OCI-LY7 (cell line): Measurements from ENCODE around the gene B3GALT5. TPM values are rescaled to one million over a fixed set of nuclear protein-coding genes. Genes with fewer than 3 reads are reported as not detected.

Source experiments
- BruUV-seq: library from RNA; stranded (reverse); fragments of 400-500 nt; replicated peaks from 2 replicates; lab custom pipeline; 2021; lab: Mats Ljungman, UMichigan
- CTCF ChIA-PET: fragments of 300-600 bp; sonication (Branson Sonifier 250); formaldehyde crosslinking; loops from one replicate; lab custom pipeline; 2022; ENCODE audit warnings: antibody characterized with exemption; ENCODE audit not compliant: unreplicated experiment; lab: Charles Lee
- POLR2A ChIA-PET: fragments of 300-600 bp; sonication (Branson Sonifier 250); formaldehyde crosslinking; loops from one replicate; lab custom pipeline; 2022; ENCODE audit warnings: antibody characterized with exemption; lab: Charles Lee
- DNase-seq: peaks from one replicate; pipeline ENCODE4 v3.0.0-alpha.2; 2015; ENCODE audit warnings: low spot score
- H2AFZ ChIP-seq: fragments of 200-600 bp; sonication (generic), shearing (Covaris generic); 2 replicates; pipeline ENCODE4 v1.6.1; 2014; ENCODE audit warnings: mild to moderate bottlenecking, antibody characterized with exemption, low read length, moderate library complexity
- H3K27ac ChIP-seq: fragments of 200-600 bp; sonication (generic); 2 replicates; pipeline ENCODE4 v1.5.1; 2014; ENCODE audit warnings: mixed run types, low read depth, mild to moderate bottlenecking, moderate library complexity, low read length, inconsistent platforms; ENCODE audit not compliant: poor library complexity, severe bottlenecking
- H3K36me3 ChIP-seq: fragments of 200-600 bp; sonication (generic); 2 replicates; pipeline ENCODE4 v1.6.1; 2014; ENCODE audit warnings: mild to moderate bottlenecking, antibody characterized with exemption, low read length, moderate library complexity, mixed read lengths; ENCODE audit not compliant: insufficient read depth
- H3K4me1 ChIP-seq: fragments of 200-600 bp; sonication (generic); 2 replicates; pipeline ENCODE4 v1.5.1; 2014; ENCODE audit warnings: mild to moderate bottlenecking, low read length; ENCODE audit not compliant: insufficient read depth, poor library complexity, severe bottlenecking
- H3K4me2 ChIP-seq: fragments of 200-600 bp; sonication (generic); 2 replicates; pipeline ENCODE4 v1.6.1; 2014; ENCODE audit warnings: mild to moderate bottlenecking, low read length
- H3K4me3 ChIP-seq: fragments of 200-600 bp; sonication (generic); 2 replicates; pipeline ENCODE4 v1.5.1; 2014; ENCODE audit warnings: mild to moderate bottlenecking, low read depth, low read length; ENCODE audit not compliant: poor library complexity, severe bottlenecking
- H3K79me2 ChIP-seq: fragments of 200-600 bp; sonication (generic); 2 replicates; pipeline ENCODE4 v1.6.1; 2016; ENCODE audit warnings: low read depth, mild to moderate bottlenecking, low read length, moderate library complexity, mixed read lengths; ENCODE audit not compliant: insufficient read depth
- H3K9me2 ChIP-seq: fragments of 200-600 bp; sonication (generic); 2 replicates; pipeline ENCODE4 v1.6.1; 2016; ENCODE audit warnings: mild to moderate bottlenecking, low read length, mixed read lengths; ENCODE audit not compliant: insufficient read depth
- H3K9me3 ChIP-seq: fragments of 200-600 bp; sonication (generic); 2 replicates; pipeline ENCODE4 v1.6.1; 2014; ENCODE audit warnings: mild to moderate bottlenecking, mixed run types, low read length, mixed read lengths
- H4K20me1 ChIP-seq: fragments of 200-600 bp; sonication (generic); 2 replicates; pipeline ENCODE4 v1.6.1; 2014; ENCODE audit warnings: mild to moderate bottlenecking, antibody characterized with exemption, low read length, moderate library complexity, mixed read lengths; ENCODE audit not compliant: insufficient read depth
- CTCF ChIP-seq: fragments of 200-600 bp; sonication (generic); conservative IDR thresholded peaks from 2 replicates; pipeline ENCODE4 v1.5.1; 2014; ENCODE audit warnings: mild to moderate bottlenecking, antibody characterized with exemption, low read length, moderate library complexity, mixed read lengths
- EZH2phosphoT487 ChIP-seq: fragments of 200-600 bp; sonication (generic); IDR thresholded peaks from 2 replicates; pipeline ENCODE4 v1.6.1; 2018; ENCODE audit warnings: low read depth, borderline replicate concordance, mild to moderate bottlenecking, mixed run types, antibody characterized with exemption, low read length, moderate library complexity, mixed read lengths
- intact Hi-C: fragments of 100-400 bp; cut with micrococcal nuclease; formaldehyde crosslinking; loops from one replicate; pipeline ENCODE4 v1.10.0; 2022; ENCODE audit not compliant: unreplicated experiment
- total RNA-seq, 2 experiments: library from RNA; depleted of rRNA in 1 of 2; stranded (reverse); fragments of >200 nt in 1 of 2; shearing (Covaris generic) in 1 of 2; gene quantifications; 2 replicates each; pipeline ENCODE4 v1.2.3, GENCODE V29; 2014 to 2022

The B3GALT5 gene
- total RNA-seq, 2 experiments from 2014 or later = not detected

- Histone ChIP-seq H3K9me3 (no peaks in the 10 kb centered on the region), H3K79me2 (no peaks in the 10 kb centered on the region), H3K36me3 (no peaks in the 10 kb centered on the region), H3K27ac (no peak overlapping the region), H3K4me3 (no peak overlapping the region), H3K4me1 (peaks cover 3% of the 10 kb centered on the region), H3K9me2 (no peaks in the 10 kb centered on the region), H4K20me1 (no peaks in the 10 kb centered on the region), H3K4me2 (no peak overlapping the region), H2AFZ (no peak overlapping the region)
- BruUV-seq = no TSS peak
- DNase-seq = no peak
- no peak for TF ChIP-seq CTCF
- no peak for TF ChIP-seq EZH2phosphoT487
- CTCF ChIA-PET = no interaction called here
- intact Hi-C loops = no loop called here
- POLR2A ChIA-PET = no interaction called here
Measured at GRCh38 chr21:39595465-39595864, 17.3 kb upstream of the B3GALT5 start.

GRCh38 chr21:39597595-39597994 is 15.1 kb upstream of the B3GALT5 start:
- no peak for DNase-seq
- no peaks in the 10 kb centered on the region for H3K79me2 ChIP-seq
- H3K36me3 ChIP-seq = no peaks in the 10 kb centered on the region
- H3K9me3 ChIP-seq = no peaks in the 10 kb centered on the region
- peaks cover 3% of the 10 kb centered on the region for H3K4me1 ChIP-seq
- no peaks in the 10 kb centered on the region for H4K20me1 ChIP-seq
- intact Hi-C loops = no loop called here
- no peak for TF ChIP-seq CTCF
- no peak for TF ChIP-seq EZH2phosphoT487
- no TSS peak for BruUV-seq
- no peak overlapping the region for H2AFZ ChIP-seq
- H3K4me2 ChIP-seq = no peak overlapping the region
- ChIA-PET CTCF (no interaction called here), POLR2A (no interaction called here)
- H3K9me2 ChIP-seq = no peaks in the 10 kb centered on the region
- no peak overlapping the region for H3K4me3 ChIP-seq
- no peak overlapping the region for H3K27ac ChIP-seq

- no peaks in the 10 kb centered on the region for H3K79me2 ChIP-seq
- H3K36me3 ChIP-seq = no peaks in the 10 kb centered on the region
- H2AFZ ChIP-seq = no peak overlapping the region
- H3K9me2 ChIP-seq = no peaks in the 10 kb centered on the region
- H3K4me2 ChIP-seq = no peak overlapping the region
- intact Hi-C loops = no loop called here
- TF ChIP-seq EZH2phosphoT487 (no peak), CTCF (no peak)
- CTCF ChIA-PET = no interaction called here
- H3K9me3 ChIP-seq = no peaks in the 10 kb centered on the region
- POLR2A ChIA-PET = no interaction called here
- H3K27ac ChIP-seq = no peak overlapping the region
- no peak overlapping the region for H3K4me3 ChIP-seq
- no TSS peak for BruUV-seq
- H3K4me1 ChIP-seq = peaks cover 3% of the 10 kb centered on the region
- no peak for DNase-seq
- no peaks in the 10 kb centered on the region for H4K20me1 ChIP-seq
Measured at GRCh38 chr21:39599191-39599970, 13.4 kb upstream of the B3GALT5 start.
